ENCODE results near the gene FOXP1. TPM values are rescaled to one million over a fixed set of nuclear protein-coding genes. Genes with fewer than 3 reads are reported as not detected.

FOXP1 gene
- total and polyA plus RNA-seq, 2 of the 13 experiments (the other 11 are each of a cell fraction or from before 2014, with no cell fraction given): 40.4 to 59.0 TPM

- no peak for TF ChIP-seq AGO1 (IDR thresholded peaks at IDR 0.05; ENCODE audit: low read depth, low read length, poor library complexity, severe bottlenecking)
- no peak for TF ChIP-seq GPBP1L1 (CRISPR knock-in tag; IDR thresholded peaks at IDR 0.05)
- TF ChIP-seq ZNF329 (CRISPR knock-in tag; IDR thresholded peaks at IDR 0.05; ENCODE audit: low read depth): no peak
- TF ChIP-seq ZNF318 (CRISPR knock-in tag; IDR thresholded peaks at IDR 0.05): no peak
- TF ChIP-seq ZXDC (CRISPR knock-in tag; IDR thresholded peaks at IDR 0.05): no peak
- TF ChIP-seq ZNF34 (CRISPR knock-in tag; IDR thresholded peaks at IDR 0.05; ENCODE audit: borderline replicate concordance): no peak
- no peak for TF ChIP-seq SALL2 (CRISPR knock-in tag; IDR thresholded peaks at IDR 0.05)
- no peak for TF ChIP-seq ZNF484 (CRISPR knock-in tag; IDR thresholded peaks at IDR 0.05; ENCODE audit: borderline replicate concordance, low read depth)
- TF ChIP-seq ZBTB3 (CRISPR knock-in tag; IDR thresholded peaks at IDR 0.05; ENCODE audit: borderline replicate concordance, low read depth): no peak
Observed at GRCh38 chr3:71432044-71432975, 151.2 kb downstream of the FOXP1 start (continued).
